Astrocyte (in vitro differentiated cells and primary cell): ENCODE measurements around the gene MRNIP.

Experiments
- CTCF ChIP-seq: IDR thresholded peaks from 2 replicates; pipeline ENCODE4 v1.5.1; 2011; ENCODE audit warnings: low read depth, mild to moderate bottlenecking, inconsistent platforms, low read length, moderate library complexity; ENCODE audit not compliant: insufficient read depth
- EZH2 ChIP-seq: IDR thresholded peaks from 2 replicates; pipeline ENCODE4 v1.6.1; 2012; ENCODE audit warnings: mild to moderate bottlenecking, low read length, inconsistent platforms; ENCODE audit not compliant: insufficient read depth

GRCh38 chr5:179874536-179875292 lies 16.1 kb upstream of the MRNIP start:
- TF ChIP-seq CTCF (no peak), EZH2 (no peak)
